ENCODE measurements around the gene LCP2. TPM values are rescaled to one million over a fixed set of nuclear protein-coding genes. Genes with fewer than 3 reads are reported as not detected.
"Not testable (repeated sequence)": the region's sequence is repeated elsewhere in the genome, so short reads cannot be mapped to it uniquely, and the experiment has no call there.

Gene LCP2
- polyA plus RNA-seq, 1 experiment = not detected

DNA sequence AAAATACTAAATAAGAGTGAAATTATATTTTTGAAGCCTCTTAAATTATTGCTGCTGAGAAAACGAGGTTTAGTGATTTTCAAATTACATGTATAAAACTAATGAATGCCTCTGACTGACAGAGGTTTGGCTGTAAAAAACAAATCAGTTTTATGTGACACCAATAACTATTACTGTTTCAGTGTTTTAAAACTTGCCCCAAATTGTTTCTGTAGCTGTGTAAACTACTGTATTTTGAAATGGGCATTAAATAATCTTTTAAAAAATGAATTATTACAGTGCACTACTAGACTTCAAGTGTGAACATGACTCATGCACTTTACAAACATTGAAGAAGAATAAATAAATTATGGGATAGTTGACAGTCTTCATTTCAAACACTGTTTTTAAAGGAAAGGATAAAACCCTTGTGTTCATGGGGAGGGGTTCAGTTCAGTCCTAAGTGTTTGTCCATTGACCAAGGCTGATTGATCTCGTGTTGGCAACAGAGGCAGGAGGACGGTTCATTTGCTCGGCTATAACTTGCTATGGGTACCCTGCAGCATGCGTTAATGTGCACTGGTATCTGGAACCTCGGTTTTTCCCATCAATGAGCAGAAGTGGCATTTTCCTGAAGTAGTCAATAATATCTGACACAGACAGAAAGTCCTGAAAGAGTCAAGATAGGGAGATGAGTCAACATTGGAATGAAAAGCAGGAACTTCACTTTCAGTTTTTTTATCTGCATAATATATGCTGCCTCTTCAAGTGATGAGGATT, 49.2 kb downstream of the LCP2 start:
- ChIA-PET CTCF (no interaction called here), POLR2A (no interaction called here)
- TF ChIP-seq, protein P1, sequence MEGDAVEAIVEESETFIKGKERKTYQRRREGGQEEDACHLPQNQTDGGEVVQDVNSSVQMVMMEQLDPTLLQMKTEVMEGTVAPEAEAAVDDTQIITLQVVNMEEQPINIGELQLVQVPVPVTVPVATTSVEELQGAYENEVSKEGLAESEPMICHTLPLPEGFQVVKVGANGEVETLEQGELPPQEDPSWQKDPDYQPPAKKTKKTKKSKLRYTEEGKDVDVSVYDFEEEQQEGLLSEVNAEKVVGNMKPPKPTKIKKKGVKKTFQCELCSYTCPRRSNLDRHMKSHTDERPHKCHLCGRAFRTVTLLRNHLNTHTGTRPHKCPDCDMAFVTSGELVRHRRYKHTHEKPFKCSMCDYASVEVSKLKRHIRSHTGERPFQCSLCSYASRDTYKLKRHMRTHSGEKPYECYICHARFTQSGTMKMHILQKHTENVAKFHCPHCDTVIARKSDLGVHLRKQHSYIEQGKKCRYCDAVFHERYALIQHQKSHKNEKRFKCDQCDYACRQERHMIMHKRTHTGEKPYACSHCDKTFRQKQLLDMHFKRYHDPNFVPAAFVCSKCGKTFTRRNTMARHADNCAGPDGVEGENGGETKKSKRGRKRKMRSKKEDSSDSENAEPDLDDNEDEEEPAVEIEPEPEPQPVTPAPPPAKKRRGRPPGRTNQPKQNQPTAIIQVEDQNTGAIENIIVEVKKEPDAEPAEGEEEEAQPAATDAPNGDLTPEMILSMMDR (IDR thresholded peaks at IDR 0.05; ENCODE audit: insufficient read depth, low read depth, low read length) = no peak
- H3K4me3 ChIP-seq (ENCODE audit: low read depth, low read length) = no peak overlapping the region
- H3K36me3 ChIP-seq (ENCODE audit: control insufficient read depth, insufficient read depth, low read length) = no peaks in the 10 kb centered on the region
- peaks cover 3% of the 10 kb centered on the region; the same call in 1 of the 2 replicates for H3K27me3 ChIP-seq (ENCODE audit: control insufficient read depth, insufficient read depth, low read length)
- no peak for DNase-seq (ENCODE audit: low read depth)

DNA sequence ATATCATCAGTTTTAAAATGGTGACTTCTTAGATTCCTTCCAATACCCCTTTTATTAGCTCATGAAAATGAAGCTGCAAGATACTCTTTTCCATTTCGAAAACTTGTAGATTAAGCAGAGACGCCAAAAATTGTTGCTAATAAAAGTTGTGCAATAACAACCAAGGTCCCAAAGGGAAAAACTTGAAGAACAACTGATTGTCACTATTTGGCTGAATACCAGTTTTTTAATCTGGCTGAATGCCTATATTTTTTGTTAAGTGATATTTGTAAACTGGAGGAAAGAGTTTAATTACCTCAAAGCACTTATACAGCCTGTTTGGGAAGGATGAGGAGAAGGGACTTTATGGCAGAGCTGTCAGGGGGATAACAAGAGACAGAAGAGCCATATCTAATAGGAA, 50.2 kb downstream of the LCP2 start:
- Histone ChIP-seq H3K4me3 (ENCODE audit: low read depth, low read length) (no peak overlapping the region), H3K36me3 (ENCODE audit: control insufficient read depth, insufficient read depth, low read length) (no peaks in the 10 kb centered on the region), H3K27me3 (ENCODE audit: control insufficient read depth, insufficient read depth, low read length) (peaks cover 2% of the 10 kb centered on the region; the same call in 1 of the 2 replicates)
- TF ChIP-seq, protein P1 (IDR thresholded peaks at IDR 0.05; ENCODE audit: insufficient read depth, low read depth, low read length) = no peak
- ChIA-PET CTCF (interaction anchor here (1.1 kb wide), 1 partner anchor 22 kb away, joined by 4 read pairs; no protein-coding TSS in a partner anchor), POLR2A (no interaction called here)
- DNase-seq (ENCODE audit: low read depth) = no peak

DNA sequence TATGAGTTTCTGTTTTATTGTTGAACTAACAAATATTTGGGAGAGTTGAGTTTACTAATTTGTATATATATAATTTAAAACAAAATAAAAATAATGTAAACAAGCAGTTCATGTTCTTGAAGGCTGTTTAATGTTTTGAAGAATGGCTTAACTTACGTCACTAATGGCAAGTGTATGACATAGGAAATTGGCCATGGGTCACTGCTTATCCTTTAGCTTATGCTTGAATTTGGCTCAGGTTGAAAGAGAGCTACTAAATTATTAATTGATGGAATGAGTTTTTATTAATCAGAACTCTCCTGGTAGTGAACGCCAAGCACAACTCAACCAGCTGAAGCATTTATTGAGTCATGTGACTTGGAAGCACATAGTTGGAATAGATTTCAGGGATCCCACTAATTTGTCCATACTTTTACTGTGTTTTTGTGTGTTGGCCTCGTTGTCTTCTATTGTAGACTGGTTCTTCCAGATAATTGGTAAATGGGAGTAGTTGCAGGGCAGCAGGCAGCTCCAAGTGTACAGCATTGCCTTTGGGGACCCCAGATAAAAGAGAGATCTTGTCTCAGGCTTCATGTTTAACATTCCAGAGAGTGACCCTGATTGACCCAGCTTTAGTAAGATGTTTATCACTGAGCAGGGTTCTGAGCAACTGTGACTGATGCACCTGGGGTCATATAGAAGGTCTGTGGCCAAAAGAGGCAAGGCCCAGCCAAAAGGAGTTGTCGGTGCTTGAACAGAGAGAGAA, 51.3 kb downstream of the LCP2 start:
- H3K4me3 ChIP-seq (ENCODE audit: low read depth, low read length) = no peak overlapping the region
- no peaks in the 10 kb centered on the region; the same call in 1 of the 2 replicates for H3K27me3 ChIP-seq (ENCODE audit: control insufficient read depth, insufficient read depth, low read length)
- CTCF ChIA-PET = interaction anchor here (1.1 kb wide), 1 partner anchor 20 kb away, joined by 4 read pairs; no protein-coding TSS in a partner anchor
- TF ChIP-seq, protein P1 (IDR thresholded peaks at IDR 0.05; ENCODE audit: insufficient read depth, low read depth, low read length) = no peak
- no peaks in the 10 kb centered on the region for H3K36me3 ChIP-seq (ENCODE audit: control insufficient read depth, insufficient read depth, low read length)
- POLR2A ChIA-PET = no interaction called here
- DNase-seq (ENCODE audit: low read depth) = no peak

DNA sequence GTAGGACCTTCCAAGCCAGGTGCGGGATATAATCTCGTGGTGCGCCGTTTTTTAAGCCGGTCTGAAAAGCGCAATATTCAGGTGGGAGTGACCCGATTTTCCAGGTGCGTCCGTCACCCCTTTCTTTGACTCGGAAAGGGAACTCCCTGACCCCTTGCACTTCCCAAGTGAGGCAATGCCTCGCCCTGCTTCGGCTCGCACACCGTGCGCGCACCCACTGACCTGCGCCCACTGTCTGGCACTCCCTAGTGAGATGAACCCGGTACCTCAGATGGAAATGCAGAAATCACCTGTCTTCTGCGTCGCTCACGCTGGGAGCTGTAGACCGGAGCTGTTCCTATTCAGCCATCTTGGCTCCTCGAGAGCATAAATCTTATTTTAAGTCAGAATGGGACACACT, 52.1 kb downstream of the LCP2 start:
- H3K36me3 ChIP-seq (ENCODE audit: control insufficient read depth, insufficient read depth, low read length); DNase-seq (ENCODE audit: low read depth); H3K4me3 ChIP-seq (ENCODE audit: low read depth, low read length); H3K27me3 ChIP-seq (ENCODE audit: control insufficient read depth, insufficient read depth, low read length); POLR2A ChIA-PET; CTCF ChIA-PET: not testable (repeated sequence)

DNA sequence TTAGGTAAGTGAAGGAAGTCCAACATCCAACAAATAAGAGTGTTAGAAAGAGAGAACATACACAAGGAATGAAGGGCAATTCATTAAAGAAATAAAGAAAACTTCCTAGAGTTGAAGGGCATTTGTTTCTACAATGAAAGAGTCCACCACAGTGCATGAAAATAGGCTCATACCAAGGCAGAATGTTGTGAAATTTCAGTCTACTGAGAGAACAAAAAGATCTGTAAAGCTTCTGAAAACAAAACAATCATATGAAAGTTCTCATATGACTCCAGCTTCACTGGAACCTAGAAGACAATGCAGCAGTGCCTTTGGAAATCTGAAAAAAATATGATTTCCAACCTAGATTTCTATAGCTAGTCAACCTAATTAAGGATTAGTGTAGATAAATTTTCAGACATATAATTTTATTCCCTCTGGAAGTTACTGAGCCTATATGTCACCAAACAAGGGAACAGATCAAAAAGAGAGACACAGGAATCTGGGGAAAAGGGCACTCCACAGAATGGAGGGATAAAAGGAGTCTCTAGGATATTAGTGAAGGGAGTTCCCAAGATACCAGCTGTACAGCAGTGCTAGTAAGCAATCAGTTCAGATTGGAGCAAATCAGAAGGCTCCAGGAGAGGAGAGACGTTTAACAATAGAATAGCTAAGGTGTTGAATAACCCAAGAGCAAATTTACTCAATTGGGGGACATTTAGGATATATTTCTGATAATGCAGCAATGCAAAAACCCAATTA, 59.0 kb downstream of the LCP2 start:
- H3K4me3 ChIP-seq (ENCODE audit: low read depth, low read length) = no peak overlapping the region
- H3K36me3 ChIP-seq (ENCODE audit: control insufficient read depth, insufficient read depth, low read length) = no peaks in the 10 kb centered on the region
- POLR2A ChIA-PET = no interaction called here
- H3K27me3 ChIP-seq (ENCODE audit: control insufficient read depth, insufficient read depth, low read length) = no peaks in the 10 kb centered on the region
- CTCF ChIA-PET = interaction anchor here (1.1 to 1.5 kb wide), 3 partner anchors 12 to 28 kb away, joined by 4 to 7 read pairs (median 4); no protein-coding TSS in a partner anchor
- DNase-seq (ENCODE audit: low read depth) = no peak
- TF ChIP-seq, protein P1 (IDR thresholded peaks at IDR 0.05; ENCODE audit: insufficient read depth, low read depth, low read length) = no peak

All from BJ (cell line).